Mucosa of rectum (tissue), 2 donors: Measurements from ENCODE around the gene SLFN11.

ENCODE experiments used
- H3K27ac ChIP-seq, 2 donors: one replicate each; pipeline ENCODE4 v1.7.0; 2013; ENCODE audit warnings: inconsistent platforms in 2 of 2, low read depth in 2 of 2, low read length in 2 of 2
- H3K27me3 ChIP-seq, 2 donors: one replicate each; pipeline ENCODE4 v1.7.0; 2013; ENCODE audit warnings: low read length in 2 of 2; ENCODE audit not compliant: control insufficient read depth in 2 of 2, insufficient read depth in 2 of 2
- H3K36me3 ChIP-seq, 2 donors: one replicate each; pipeline ENCODE4 v1.7.0; 2013; ENCODE audit warnings: low read length in 2 of 2; ENCODE audit not compliant: control insufficient read depth in 2 of 2, insufficient read depth in 2 of 2
- H3K4me1 ChIP-seq, 2 donors: one replicate each; pipeline ENCODE4 v1.7.0; 2013; ENCODE audit warnings: low read length in 2 of 2, mild to moderate bottlenecking in 1 of 2; ENCODE audit not compliant: control insufficient read depth in 2 of 2, insufficient read depth in 2 of 2
- H3K4me3 ChIP-seq, 2 donors: one replicate each; pipeline ENCODE4 v1.7.0; 2013; ENCODE audit warnings: low read length in 2 of 2
- H3K9ac ChIP-seq, 2 donors: one replicate each; pipeline ENCODE4 v1.7.0; 2013; ENCODE audit warnings: low read length in 2 of 2, low read depth in 1 of 2, mild to moderate bottlenecking in 1 of 2
- H3K9me3 ChIP-seq, 2 donors: one replicate each; pipeline ENCODE4 v1.7.0; 2013; ENCODE audit warnings: low read length in 2 of 2; ENCODE audit not compliant: control insufficient read depth in 2 of 2
- donor health status: healthy.
- donor health status: Normal muscosa, but diverticular disease.

Gene SLFN11

GRCh38 chr17:35390156-35390555 lies 16.7 kb upstream of the SLFN11 start:
- H3K4me1 ChIP-seq, result no peaks in the 10 kb centered on the region
- no peaks in the 10 kb centered on the region for H3K9me3 ChIP-seq
- H3K27me3 ChIP-seq, result no peaks in the 10 kb centered on the region
- H3K4me3 ChIP-seq, result no peak overlapping the region
- H3K36me3 ChIP-seq, result no peaks in the 10 kb centered on the region
- no peak overlapping the region for H3K27ac ChIP-seq
- H3K9ac ChIP-seq, result no peak overlapping the region

DNA sequence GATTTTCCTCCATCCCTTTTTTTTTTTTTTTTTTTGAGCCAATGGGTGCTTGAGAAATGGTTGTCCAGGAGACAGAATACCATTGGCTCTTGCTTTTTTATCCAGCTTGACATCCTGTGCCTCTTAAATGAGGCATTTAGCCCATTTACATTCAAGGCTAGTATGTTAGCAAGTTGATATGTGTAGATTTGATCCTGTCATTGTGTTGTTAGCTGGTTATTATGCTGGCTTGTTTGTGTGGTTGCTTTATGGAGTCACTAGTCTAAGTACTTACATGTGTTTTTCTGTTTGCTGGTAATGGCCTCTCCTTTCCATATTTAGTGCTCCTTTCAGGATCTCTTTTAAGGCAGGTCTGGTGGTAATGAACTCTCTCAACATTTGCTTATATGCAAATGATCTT lies 14.1 kb upstream of the SLFN11 start:
- no peak overlapping the region for H3K27ac ChIP-seq
- no peak overlapping the region for H3K9ac ChIP-seq
- no peaks in the 10 kb centered on the region for H3K36me3 ChIP-seq
- H3K27me3 ChIP-seq, result no peaks in the 10 kb centered on the region
- H3K4me3 ChIP-seq, result no peak overlapping the region
- H3K4me1 ChIP-seq, result no peaks in the 10 kb centered on the region
- H3K9me3 ChIP-seq, result no peaks in the 10 kb centered on the region

DNA sequence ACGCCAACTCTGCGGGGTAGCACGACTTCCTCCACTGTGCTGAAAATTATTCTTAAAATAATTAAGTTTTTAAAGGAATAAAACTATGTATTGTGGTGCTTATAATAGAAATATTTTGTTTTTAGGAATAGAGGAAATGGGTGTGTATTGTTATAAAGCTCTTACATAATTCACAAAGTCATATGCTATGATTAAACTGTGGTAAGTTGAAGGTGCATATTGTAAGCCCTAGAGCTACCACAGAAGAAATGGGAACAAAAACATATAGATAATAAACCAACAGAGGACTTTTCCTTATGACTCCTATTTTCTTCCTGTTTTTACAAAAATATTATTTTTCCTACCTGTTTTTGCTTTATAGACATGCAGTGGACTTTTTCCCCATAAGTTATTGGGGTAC lies 4.3 kb upstream of the SLFN11 start:
- H3K4me1 ChIP-seq, result peaks cover 0 to 2% of the 10 kb centered on the region in 2 donors
- no peaks in the 10 kb centered on the region for H3K9me3 ChIP-seq
- H3K27ac ChIP-seq, result no peak overlapping the region
- peaks cover 0 to 9% of the 10 kb centered on the region in 2 donors for H3K27me3 ChIP-seq
- no peak overlapping the region for H3K9ac ChIP-seq
- no peak overlapping the region for H3K4me3 ChIP-seq
- no peaks in the 10 kb centered on the region for H3K36me3 ChIP-seq

GRCh38 chr17:35377068-35377467 lies 3.6 kb upstream of the SLFN11 start:
- Histone ChIP-seq H3K36me3 (no peaks in the 10 kb centered on the region), H3K9me3 (no peaks in the 10 kb centered on the region), H3K27me3 (peaks cover 0 to 9% of the 10 kb centered on the region in 2 donors), H3K9ac (no peak overlapping the region), H3K27ac (no peak overlapping the region), H3K4me3 (no peak overlapping the region), H3K4me1 (peaks cover 0 to 2% of the 10 kb centered on the region in 2 donors)

DNA sequence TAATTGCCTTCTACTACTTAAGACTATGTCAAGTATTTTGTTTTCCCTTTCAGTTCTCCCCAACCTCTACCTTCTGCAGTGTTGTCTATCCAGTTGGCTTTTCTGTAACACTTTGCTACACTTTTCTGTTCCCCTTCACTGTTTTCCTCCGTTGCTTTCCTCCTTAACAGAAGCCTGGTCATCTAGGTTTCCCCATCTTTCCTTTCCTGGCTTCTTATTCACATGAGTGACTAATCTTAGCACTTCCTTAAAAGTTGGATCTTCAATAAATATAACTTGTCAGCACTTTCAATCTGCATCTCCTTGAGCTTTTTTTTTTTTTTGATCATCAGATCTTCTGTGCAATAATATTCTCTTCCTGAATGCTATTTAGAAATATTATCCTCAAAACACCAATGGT lies 2.8 kb upstream of the SLFN11 start:
- no peak overlapping the region for H3K4me3 ChIP-seq
- H3K27ac ChIP-seq, result no peak overlapping the region
- H3K9ac ChIP-seq, result no peak overlapping the region
- H3K27me3 ChIP-seq, result peaks cover 0 to 9% of the 10 kb centered on the region in 2 donors
- no peaks in the 10 kb centered on the region for H3K36me3 ChIP-seq
- no peaks in the 10 kb centered on the region for H3K9me3 ChIP-seq
- peaks cover 0 to 2% of the 10 kb centered on the region in 2 donors for H3K4me1 ChIP-seq

DNA sequence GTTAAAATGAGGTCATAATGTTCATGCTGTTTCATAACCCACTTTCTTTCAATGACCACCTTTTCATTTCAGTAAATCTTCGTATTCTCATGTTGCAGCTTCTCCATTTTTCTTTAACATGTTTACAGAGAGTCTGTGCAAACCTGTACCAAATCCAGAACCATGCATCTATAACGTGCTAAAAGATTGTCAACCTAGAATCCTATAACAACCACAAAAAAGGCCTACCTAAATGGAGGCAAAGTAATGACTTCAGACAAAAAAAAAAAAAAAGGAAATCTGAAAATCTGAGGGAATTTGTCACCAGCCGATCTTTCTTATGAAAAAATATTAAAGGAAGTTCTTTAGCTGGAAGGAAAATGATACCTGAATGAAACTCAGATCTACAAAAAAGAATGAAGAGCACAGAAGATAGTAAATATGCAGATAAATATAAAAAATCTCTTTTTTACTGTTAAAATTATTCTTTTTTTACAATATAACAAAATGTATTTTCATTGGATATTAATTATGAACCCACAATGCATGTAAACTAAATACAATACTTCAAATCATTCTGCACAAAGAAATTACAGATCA lies 1.4 kb upstream of the SLFN11 start:
- Histone ChIP-seq H3K27ac (peak overlapping the region; percentile 91 to 92), H3K4me3 (peak overlapping the region; percentile 75 to 81), H3K36me3 (no peaks in the 10 kb centered on the region), H3K27me3 (peaks cover 0 to 9% of the 10 kb centered on the region in 2 donors), H3K4me1 (peaks cover 0 to 2% of the 10 kb centered on the region in 2 donors), H3K9ac (peak overlapping the region; percentile 79 to 83), H3K9me3 (no peaks in the 10 kb centered on the region)

DNA sequence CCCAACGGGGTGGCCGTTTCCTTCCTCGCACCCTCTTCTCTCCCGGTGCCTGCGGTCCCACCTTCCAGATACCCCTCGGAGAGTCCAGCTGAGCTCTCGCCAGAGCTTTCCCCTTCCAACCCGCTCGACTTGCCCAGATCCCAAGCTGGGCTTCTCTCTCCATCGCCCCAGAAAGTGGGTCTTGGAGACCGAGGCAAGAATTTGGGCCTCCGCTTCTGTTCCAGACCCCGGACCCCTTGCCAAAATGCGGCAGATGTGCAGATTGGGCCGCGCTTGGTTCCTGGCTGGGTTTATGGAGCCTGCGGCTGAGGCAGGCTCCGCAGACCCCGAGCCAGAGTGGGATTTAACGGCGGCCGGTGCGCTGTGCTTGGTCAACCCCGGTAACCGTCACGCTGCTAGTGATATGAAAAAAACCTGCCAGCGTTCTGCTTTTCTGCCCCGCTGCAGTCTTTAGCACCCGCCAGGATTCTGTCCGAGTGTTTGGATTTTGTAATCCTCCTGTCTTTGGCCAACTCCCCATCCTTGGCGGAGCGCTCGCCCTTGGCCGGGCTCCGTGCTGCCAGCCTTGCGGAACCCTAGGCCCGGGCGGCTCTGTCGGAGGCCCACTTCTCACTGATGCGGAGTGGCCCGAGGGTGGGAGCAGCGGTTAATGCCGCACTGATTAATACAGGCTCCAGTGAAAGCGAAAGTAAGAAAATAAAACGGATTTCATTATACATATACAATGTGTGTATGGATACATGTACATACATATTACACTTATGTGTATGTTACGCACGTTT lies 754 bp upstream of the SLFN11 start:
- H3K36me3 ChIP-seq, result no peaks in the 10 kb centered on the region
- no peaks in the 10 kb centered on the region for H3K9me3 ChIP-seq
- peak overlapping the region; percentile 75 to 81 for H3K4me3 ChIP-seq
- H3K4me1 ChIP-seq, result peaks cover 0 to 2% of the 10 kb centered on the region in 2 donors
- peak overlapping the region; percentile 79 to 83 for H3K9ac ChIP-seq
- H3K27me3 ChIP-seq, result peaks cover 0 to 9% of the 10 kb centered on the region in 2 donors
- peak overlapping the region; percentile 91 to 92 for H3K27ac ChIP-seq

DNA sequence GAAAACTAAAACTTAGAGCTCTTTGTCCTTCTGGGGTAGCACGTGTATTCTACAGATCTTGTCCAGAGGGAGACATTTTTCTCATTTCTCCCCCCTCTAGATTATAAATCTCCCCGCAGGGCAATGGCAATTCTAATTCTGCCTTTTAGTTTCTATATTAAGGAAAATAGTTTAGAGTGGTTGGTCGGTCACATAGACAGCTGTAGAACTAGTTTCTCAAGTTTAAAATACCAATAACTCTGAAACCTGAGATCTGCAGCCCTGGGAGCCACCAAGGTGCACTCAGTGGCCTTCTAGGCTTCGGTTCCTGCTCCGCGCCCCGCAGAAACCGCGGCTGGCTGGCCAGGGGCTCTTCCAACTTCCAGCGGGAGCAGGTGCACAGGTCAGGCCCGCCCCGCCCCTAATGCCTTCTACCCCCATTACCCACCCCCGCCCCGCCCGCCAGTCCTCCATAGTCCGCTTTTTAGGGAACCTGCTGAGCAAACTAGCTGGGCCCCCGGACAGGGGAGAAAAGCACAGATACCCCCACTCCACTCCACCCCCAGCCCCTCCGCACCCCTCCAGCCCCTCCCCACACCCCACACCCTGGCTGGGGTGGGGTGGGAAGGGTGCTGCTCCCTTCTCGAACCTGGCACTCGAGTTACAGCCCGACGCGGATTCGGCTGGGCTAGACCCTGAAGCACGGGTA lies 431 bp downstream of the SLFN11 start:
- Histone ChIP-seq H3K9ac (peak overlapping the region; percentile 79 to 83), H3K4me3 (peak overlapping the region; percentile 75 to 81), H3K4me1 (peaks cover 5 to 9% of the 10 kb centered on the region in 2 donors), H3K36me3 (no peaks in the 10 kb centered on the region), H3K27me3 (peaks cover 0 to 9% of the 10 kb centered on the region in 2 donors), H3K27ac (peak overlapping the region; percentile 91 to 92), H3K9me3 (no peaks in the 10 kb centered on the region)

DNA sequence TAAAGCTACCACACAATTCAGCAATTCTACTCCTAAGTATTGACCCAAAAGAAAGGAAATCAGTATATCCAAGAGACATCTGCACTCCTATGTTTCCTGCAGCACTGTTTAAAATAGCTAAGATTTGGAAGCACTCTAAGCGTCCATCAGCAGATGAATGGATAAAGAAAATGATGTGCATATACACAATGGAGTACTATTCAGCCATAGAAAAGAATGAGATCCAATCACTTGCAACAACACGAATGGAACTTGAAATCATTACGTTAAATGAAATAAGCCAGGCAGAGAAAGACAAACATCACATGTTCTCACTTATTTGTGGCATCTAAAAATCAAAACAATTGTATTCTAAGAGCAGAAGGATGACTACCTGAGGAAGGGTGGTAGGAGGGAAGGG lies 1.5 kb downstream of the SLFN11 start:
- Histone ChIP-seq H3K36me3 (no peaks in the 10 kb centered on the region), H3K4me1 (peaks cover 6 to 18% of the 10 kb centered on the region in 2 donors), H3K9ac (no peak overlapping the region), H3K9me3 (no peaks in the 10 kb centered on the region), H3K4me3 (no peak overlapping the region), H3K27me3 (peaks cover 0 to 9% of the 10 kb centered on the region in 2 donors), H3K27ac (no peak overlapping the region)
